NCI-H1436 (cell line): ENCODE measurements around the gene SUGCT.

Experiments used
- DNase-seq: peaks from one replicate; lab custom pipeline; 2025; lab: John Stamatoyannopoulos, UW

SUGCT gene

DNA sequence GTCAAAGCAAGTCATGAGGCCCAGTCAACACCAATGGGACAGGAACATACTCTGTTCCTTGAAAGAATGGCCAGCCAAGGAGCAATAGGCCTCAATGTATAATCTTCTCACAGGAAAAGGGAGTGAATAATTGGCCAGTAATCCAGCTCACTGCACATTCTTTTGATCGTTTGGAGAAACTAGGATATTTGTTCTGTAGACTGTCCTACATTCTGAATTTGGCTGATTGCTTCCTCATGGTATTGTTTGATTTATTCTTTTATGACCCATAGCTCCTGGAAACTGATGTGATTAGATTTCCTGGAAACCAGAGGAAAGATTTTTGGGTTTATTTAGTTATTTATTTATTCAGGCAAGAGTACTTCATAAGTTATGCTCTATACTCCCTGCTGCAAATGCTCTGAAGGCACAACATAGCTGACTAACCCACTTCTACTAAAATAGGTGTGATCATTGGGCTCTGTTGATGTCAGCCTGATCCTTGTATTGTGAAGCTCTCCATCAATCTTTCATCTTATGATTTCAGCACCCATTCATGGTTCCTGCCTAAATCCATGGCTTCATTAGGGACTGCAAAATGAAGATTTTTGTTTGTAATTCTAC lies 745.2 kb downstream of the SUGCT start:
- no peak for DNase-seq

- DNase-seq = no peak
Measured at GRCh38 chr7:40880581-40880980, 745.8 kb downstream of the SUGCT start.

DNA sequence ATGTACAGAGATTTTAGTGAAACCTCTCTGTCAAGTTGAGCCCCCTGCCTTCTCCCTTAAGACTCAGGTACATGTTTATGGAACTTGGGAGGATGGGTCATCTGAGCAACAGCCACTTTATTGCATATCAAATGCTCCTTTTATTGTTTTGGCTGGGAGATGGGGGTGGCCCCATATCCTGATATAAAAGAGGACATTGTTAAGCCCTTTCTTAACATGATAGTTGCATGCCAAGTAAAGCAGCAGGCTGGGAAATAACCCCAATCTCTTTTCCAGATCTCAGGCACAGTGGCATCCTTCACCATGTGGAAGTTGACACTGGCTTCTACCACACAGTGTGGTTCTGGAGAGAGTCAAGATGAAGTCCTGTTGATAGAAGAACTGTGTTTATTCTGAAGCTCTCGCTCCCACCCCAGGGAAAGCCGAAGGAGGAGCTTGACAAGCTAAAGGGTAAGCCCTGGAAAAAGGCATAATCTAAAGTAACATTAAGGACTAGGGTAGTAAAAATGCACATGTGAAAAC lies 746.7 kb downstream of the SUGCT start:
- no peak for DNase-seq

DNA sequence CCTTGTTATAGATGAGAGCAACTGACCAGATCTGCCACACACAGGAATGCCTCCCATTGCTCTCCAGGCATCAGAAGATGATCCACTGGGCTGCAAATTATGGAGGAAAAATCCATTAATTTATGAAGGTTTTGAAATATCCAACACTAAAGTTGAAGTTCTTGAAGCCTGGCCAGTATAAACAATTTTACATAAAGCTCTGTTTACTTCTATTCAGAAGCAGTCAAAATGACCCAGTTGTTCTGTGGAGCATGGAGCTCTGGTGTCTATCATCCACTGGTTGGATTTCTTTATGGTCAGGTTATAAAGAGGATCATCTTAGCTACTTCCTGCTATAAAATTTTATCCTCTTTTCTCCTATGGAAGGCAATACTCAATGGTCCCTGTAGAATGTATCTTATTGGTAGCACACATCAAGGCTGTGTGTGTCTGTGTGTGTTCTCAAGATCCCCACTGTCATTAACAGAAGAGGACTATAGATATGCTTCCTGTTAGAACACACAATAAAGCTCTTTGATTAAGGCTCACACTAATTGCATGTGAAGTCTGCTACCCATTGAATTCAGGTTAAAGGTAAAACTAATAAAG lies 747.4 kb downstream of the SUGCT start:
- DNase-seq = no peak

DNA sequence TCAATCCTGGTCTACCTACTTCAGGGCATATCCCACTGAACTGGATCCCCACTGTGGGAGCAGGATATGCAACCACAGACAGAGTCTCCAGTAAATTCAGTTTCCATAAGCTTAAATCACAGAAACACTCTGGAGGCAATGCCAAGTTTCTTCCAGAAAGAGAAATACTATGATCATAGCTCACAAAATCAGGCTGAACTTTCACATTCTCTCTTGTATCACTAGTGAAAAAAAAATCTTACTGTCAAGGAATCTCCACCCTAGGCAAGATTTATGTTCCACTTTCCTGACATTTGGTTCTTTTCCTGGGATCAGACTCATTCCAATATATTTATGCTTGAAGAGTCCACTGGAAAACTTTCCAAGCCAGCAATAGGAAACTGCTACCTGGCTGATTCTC lies 749.0 kb downstream of the SUGCT start:
- no peak for DNase-seq

GRCh38 chr7:40884241-40884640 lies 749.4 kb downstream of the SUGCT start:
- no peak for DNase-seq

DNA sequence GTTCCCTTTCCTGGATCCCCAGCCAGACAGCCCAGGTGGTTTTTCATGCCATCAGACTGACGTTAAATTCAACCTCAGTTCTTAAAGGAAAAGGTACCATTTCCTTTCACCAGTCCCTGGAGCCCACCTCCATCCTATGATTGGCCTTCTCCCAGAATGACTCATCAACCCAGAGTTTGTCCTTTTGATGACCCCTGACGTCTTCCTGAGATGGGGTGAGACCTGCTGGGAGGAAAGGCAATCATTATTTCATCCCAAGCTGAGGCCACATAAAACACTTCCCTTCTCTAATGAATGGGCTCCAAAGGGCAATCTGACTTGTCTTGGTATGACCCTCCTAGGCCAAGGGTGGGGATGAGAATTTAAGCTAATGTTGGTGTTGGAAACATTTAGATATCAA lies 750.7 kb downstream of the SUGCT start:
- DNase-seq = no peak

- DNase-seq = no peak
Measured at GRCh38 chr7:40887099-40887498, 752.3 kb downstream of the SUGCT start.

DNA sequence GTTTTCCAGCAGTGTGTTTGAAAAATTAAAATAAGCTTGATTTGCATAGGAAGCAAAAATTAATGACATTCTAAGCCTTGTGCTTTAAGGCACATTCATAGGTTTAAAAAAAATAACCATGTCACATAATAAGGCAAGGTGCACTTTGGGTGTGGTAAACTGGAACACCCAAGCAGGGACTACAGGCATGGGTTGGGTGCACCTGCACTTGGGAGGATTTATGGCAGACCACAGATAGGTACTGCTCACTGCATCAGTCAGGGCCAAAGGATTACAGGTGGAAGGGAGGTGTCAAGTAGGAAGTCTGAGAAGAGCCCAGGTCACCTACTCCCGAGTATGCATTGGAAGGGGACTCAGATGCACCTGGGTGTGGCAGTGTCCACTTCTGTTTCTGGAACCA lies 753.7 kb downstream of the SUGCT start:
- DNase-seq = no peak

DNA sequence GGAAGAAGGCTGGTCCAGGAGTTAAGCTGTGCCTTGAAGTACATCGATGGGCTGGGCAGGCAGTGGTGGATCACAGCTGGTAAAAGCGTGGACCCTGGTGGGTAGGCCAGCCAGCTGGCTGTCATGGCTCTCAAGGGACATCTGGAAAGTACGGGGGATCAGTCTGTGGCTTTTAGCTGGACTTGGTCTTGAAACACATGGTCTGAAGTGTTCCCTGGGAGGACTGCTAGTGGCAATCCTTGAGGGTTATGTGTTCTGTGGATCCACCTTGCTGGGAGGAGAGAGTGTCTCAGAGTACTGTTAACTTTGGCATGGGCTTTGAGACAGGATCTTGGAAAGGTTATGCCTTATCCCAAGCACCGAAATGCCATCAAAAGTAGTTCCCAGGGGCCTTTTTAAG lies 754.3 kb downstream of the SUGCT start:
- no peak for DNase-seq

GRCh38 chr7:40889539-40889938 lies 754.7 kb downstream of the SUGCT start:
- DNase-seq = no peak

GRCh38 chr7:40890088-40890692 lies 755.4 kb downstream of the SUGCT start:
- DNase-seq = no peak

DNA sequence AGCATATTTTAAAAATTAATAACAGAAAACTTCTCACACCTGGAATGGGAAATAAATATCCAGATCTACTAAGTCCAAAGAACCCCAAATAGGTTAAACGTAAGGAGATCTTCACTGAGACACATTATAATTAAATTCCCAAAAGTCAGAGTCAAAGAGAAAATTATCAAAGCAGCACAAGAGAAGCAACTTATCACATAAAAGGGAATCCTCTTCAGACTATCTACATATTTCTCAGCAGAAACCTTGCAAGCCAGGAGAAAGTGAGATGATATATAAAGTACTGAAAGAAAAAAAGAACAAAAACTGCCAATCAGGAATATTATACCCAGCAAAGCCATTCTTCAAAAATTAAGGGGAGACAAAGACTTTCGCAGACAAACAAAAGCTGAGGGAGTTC lies 756.4 kb downstream of the SUGCT start:
- DNase-seq = no peak

- DNase-seq = no peak
Measured at GRCh38 chr7:40899151-40899550, 764.3 kb downstream of the SUGCT start.

- DNase-seq = no peak
Measured at GRCh38 chr7:40899636-40900507, 765.1 kb downstream of the SUGCT start.

DNA sequence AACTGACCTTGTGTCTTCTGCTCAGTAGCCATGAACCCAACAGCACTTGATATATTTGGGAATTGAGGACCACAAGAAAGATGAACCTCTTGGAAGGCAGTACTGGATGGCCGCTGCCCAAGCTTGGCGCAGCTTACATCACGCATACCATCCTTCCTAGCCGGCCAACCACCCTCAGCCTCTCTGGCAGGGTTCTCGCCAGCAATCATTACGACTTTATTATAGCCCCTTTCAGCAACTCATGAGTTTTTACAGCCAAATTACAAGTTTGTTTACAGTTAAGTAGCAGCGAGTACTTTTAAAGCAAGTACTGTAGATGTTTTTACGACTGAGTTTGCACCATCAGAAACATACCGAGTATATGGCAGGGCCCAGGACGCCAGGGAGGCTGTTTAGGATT lies 769.1 kb downstream of the SUGCT start:
- no peak for DNase-seq

- no peak for DNase-seq
Measured at GRCh38 chr7:40907286-40907685, 772.5 kb downstream of the SUGCT start.

GRCh38 chr7:40909346-40909980 lies 774.7 kb downstream of the SUGCT start:
- DNase-seq = no peak
